Neuronal stem cell (in vitro differentiated cells): Measurements from ENCODE around the gene GOLGA6L2.

Experiments
- DNase-seq: peaks from one replicate; pipeline ENCODE4 v3.0.0-alpha.2; 2013; ENCODE audit warnings: low spot score
- H2AFZ ChIP-seq: one replicate; pipeline ENCODE4 v1.6.1; 2013; ENCODE audit warnings: mild to moderate bottlenecking, low read length, inconsistent platforms
- H2AK5ac ChIP-seq: 2 replicates; pipeline ENCODE4 v1.6.1; 2013; ENCODE audit warnings: low read depth, mild to moderate bottlenecking, inconsistent platforms, low read length, moderate library complexity, mixed read lengths
- H2BK120ac ChIP-seq: 2 replicates; pipeline ENCODE4 v1.6.1; 2013; ENCODE audit warnings: low read depth, mild to moderate bottlenecking, inconsistent platforms, low read length, moderate library complexity, mixed read lengths
- H2BK12ac ChIP-seq: one replicate; pipeline ENCODE4 v1.6.1; 2013; ENCODE audit warnings: low read length, inconsistent platforms
- H2BK15ac ChIP-seq: 2 replicates; pipeline ENCODE4 v1.6.1; 2013; ENCODE audit warnings: mild to moderate bottlenecking, low read length, inconsistent platforms, mixed read lengths
- H2BK5ac ChIP-seq: one replicate; pipeline ENCODE4 v1.6.1; 2013; ENCODE audit warnings: inconsistent platforms, mild to moderate bottlenecking, low read length, moderate library complexity
- H3K14ac ChIP-seq: one replicate; pipeline ENCODE4 v1.6.1; 2013; ENCODE audit warnings: low read length, inconsistent platforms
- H3K18ac ChIP-seq: 2 replicates; pipeline ENCODE4 v1.6.1; 2013; ENCODE audit warnings: low read length, inconsistent platforms
- H3K23ac ChIP-seq: 2 replicates; pipeline ENCODE4 v1.6.1; 2013; ENCODE audit warnings: low read depth, mild to moderate bottlenecking, mixed read lengths, low read length, inconsistent platforms; ENCODE audit not compliant: poor library complexity
- H3K27ac ChIP-seq: replicated peaks from 3 replicates; pipeline ENCODE4 v1.5.1; 2013; ENCODE audit warnings: low read length, inconsistent platforms
- H3K27me3 ChIP-seq, 3 experiments: 2 replicates each; pipeline ENCODE4 v1.6.1; 2013; ENCODE audit warnings: low read length in 3 of 3, mild to moderate bottlenecking in 2 of 3, inconsistent platforms in 1 of 3, low read depth in 1 of 3, mixed read lengths in 1 of 3, moderate library complexity in 1 of 3; ENCODE audit not compliant: control insufficient read depth in 3 of 3, insufficient read depth in 3 of 3
- H3K36me3 ChIP-seq, 2 donors: replicated peaks in 1 of 2; 2 replicates each; pipeline ENCODE4 v1.6.1; 2013; ENCODE audit warnings: low read length in 2 of 2; ENCODE audit not compliant: control insufficient read depth in 2 of 2, insufficient read depth in 2 of 2
- H3K4ac ChIP-seq: 2 replicates; pipeline ENCODE4 v1.6.1; 2013; ENCODE audit warnings: inconsistent platforms, mild to moderate bottlenecking, low read length, moderate library complexity
- H3K4me1 ChIP-seq, 2 donors: 1 replicate in 1 of 2; 2 replicates in 1 of 2; pipeline ENCODE4 v1.6.1; 2013; ENCODE audit warnings: low read length in 2 of 2, low read depth in 1 of 2; ENCODE audit not compliant: control insufficient read depth in 2 of 2, insufficient read depth in 1 of 2
- H3K4me2 ChIP-seq: one replicate; pipeline ENCODE4 v1.6.1; 2013; ENCODE audit warnings: mild to moderate bottlenecking, low read length, inconsistent platforms; ENCODE audit not compliant: insufficient read depth, poor library complexity, severe bottlenecking
- H3K4me3 ChIP-seq, 2 donors: 2 replicates each; pipeline ENCODE4 v1.5.1; 2013; ENCODE audit warnings: low read length in 2 of 2, mild to moderate bottlenecking in 2 of 2, inconsistent platforms in 1 of 2, moderate library complexity in 1 of 2
- H3K79me1 ChIP-seq: one replicate; pipeline ENCODE4 v1.6.1; 2013; ENCODE audit warnings: low read depth, mild to moderate bottlenecking, inconsistent platforms, low read length, moderate library complexity
- H3K9ac ChIP-seq: one replicate; pipeline ENCODE4 v1.6.1; 2013; ENCODE audit warnings: mild to moderate bottlenecking, low read depth, low read length, inconsistent platforms; ENCODE audit not compliant: poor library complexity
- H3K9me3 ChIP-seq, 2 donors: replicated peaks in 1 of 2; 2 replicates each; pipeline versions ENCODE3 to v1.6.1; 2013; ENCODE audit warnings: low read length in 2 of 2, mild to moderate bottlenecking in 2 of 2, inconsistent platforms in 1 of 2, low read depth in 1 of 2, mixed read lengths in 1 of 2, moderate library complexity in 1 of 2; ENCODE audit not compliant: control insufficient read depth in 2 of 2, insufficient read depth in 1 of 2
- H4K8ac ChIP-seq: one replicate; pipeline ENCODE4 v1.6.1; 2013; ENCODE audit warnings: low read depth, mild to moderate bottlenecking, inconsistent platforms, low read length, moderate library complexity
- H4K91ac ChIP-seq: one replicate; pipeline ENCODE4 v1.6.1; 2013; ENCODE audit warnings: low read length, low read depth, mild to moderate bottlenecking, inconsistent platforms; ENCODE audit not compliant: poor library complexity
- WGBS, 2 donors: extraction: QIAGEN DNeasy Blood & Tissue Kit; methylation state at CpG; one replicate each; pipeline ENCODE4 v1.1.7; 2013; ENCODE audit warnings: missing lambda C conversion rate in 2 of 2, mixed read lengths in 1 of 2; ENCODE audit not compliant: insufficient read length in 2 of 2, insufficient replicate concordance in 1 of 2; ENCODE audit errors: extremely low coverage in 2 of 2; 5-methylcytosine and 5-hydroxymethylcytosine counted together

The GOLGA6L2 gene

GRCh38 chr15:23482764-23483489, 35.9 kb upstream of the GOLGA6L2 start:
- Histone ChIP-seq H3K36me3 (no peaks in the 10 kb centered on the region), H4K91ac (no peak overlapping the region), H3K79me1 (no peaks in the 10 kb centered on the region), H3K23ac (no peak overlapping the region), H3K14ac (no peak overlapping the region), H3K27ac (no peak overlapping the region), H2AFZ (no peak overlapping the region), H3K4me1 (peaks cover 0 to 2% of the 10 kb centered on the region in 2 donors), H2BK120ac (no peak overlapping the region), H4K8ac (no peak overlapping the region), H3K4ac (no peak overlapping the region), H2BK5ac (no peak overlapping the region), H3K4me3 (no peak overlapping the region), H3K9ac (no peak overlapping the region), H2AK5ac (no peak overlapping the region), H2BK15ac (no peak overlapping the region), H3K18ac (no peak overlapping the region), H2BK12ac (no peak overlapping the region), H3K27me3 (no peaks in the 10 kb centered on the region), H3K4me2 (no peak overlapping the region), H3K9me3 (peaks cover 0 to 4% of the 10 kb centered on the region in 2 donors)
- DNase-seq, result no peak
- WGBS, 2 donors, result no CpG with 5 or more reads among the region's 3 CpGs

GRCh38 chr15:23482228-23482627, 35.2 kb upstream of the GOLGA6L2 start:
- H3K4me3 ChIP-seq, result no peak overlapping the region
- H2AK5ac ChIP-seq, result no peak overlapping the region
- no peak overlapping the region for H4K91ac ChIP-seq
- H2AFZ ChIP-seq, result no peak overlapping the region
- H2BK12ac ChIP-seq, result no peak overlapping the region
- H3K4me2 ChIP-seq, result no peak overlapping the region
- H3K4me1 ChIP-seq, result peaks cover 0 to 2% of the 10 kb centered on the region in 2 donors
- no peak overlapping the region for H2BK120ac ChIP-seq
- H4K8ac ChIP-seq, result no peak overlapping the region
- DNase-seq, result no peak
- H3K18ac ChIP-seq, result no peak overlapping the region
- no peak overlapping the region for H3K14ac ChIP-seq
- no peak overlapping the region for H3K4ac ChIP-seq
- no peak overlapping the region for H3K9ac ChIP-seq
- H3K27me3 ChIP-seq, result no peaks in the 10 kb centered on the region
- no peaks in the 10 kb centered on the region for H3K36me3 ChIP-seq
- no CpG with 5 or more reads among the region's 1 CpG for WGBS, 2 donors
- no peak overlapping the region for H3K23ac ChIP-seq
- peaks cover 0 to 6% of the 10 kb centered on the region in 2 donors for H3K9me3 ChIP-seq
- no peak overlapping the region for H2BK5ac ChIP-seq
- no peaks in the 10 kb centered on the region for H3K79me1 ChIP-seq
- H3K27ac ChIP-seq, result no peak overlapping the region
- H2BK15ac ChIP-seq, result no peak overlapping the region

GRCh38 chr15:23477920-23478319, 30.9 kb upstream of the GOLGA6L2 start:
- H3K4ac ChIP-seq, result no peak overlapping the region
- H2AK5ac ChIP-seq, result no peak overlapping the region
- no peak overlapping the region for H4K8ac ChIP-seq
- no peak overlapping the region for H4K91ac ChIP-seq
- H3K27ac ChIP-seq, result no peak overlapping the region
- peaks cover 0 to 1% of the 10 kb centered on the region in 2 donors for H3K4me1 ChIP-seq
- H3K18ac ChIP-seq, result no peak overlapping the region
- no peak overlapping the region for H2BK12ac ChIP-seq
- no peak overlapping the region for H3K14ac ChIP-seq
- no peak overlapping the region for H2BK5ac ChIP-seq
- no peak overlapping the region for H3K23ac ChIP-seq
- no peaks in the 10 kb centered on the region for H3K27me3 ChIP-seq
- no peak overlapping the region for H3K4me3 ChIP-seq
- H3K9me3 ChIP-seq, result peaks cover 0 to 6% of the 10 kb centered on the region in 2 donors
- no peak overlapping the region for H3K4me2 ChIP-seq
- H3K36me3 ChIP-seq, result no peaks in the 10 kb centered on the region
- no peak overlapping the region for H2BK120ac ChIP-seq
- H3K79me1 ChIP-seq, result no peaks in the 10 kb centered on the region
- no peak overlapping the region for H2BK15ac ChIP-seq
- DNase-seq, result no peak
- H3K9ac ChIP-seq, result no peak overlapping the region
- WGBS, 2 donors, result no CpG with 5 or more reads among the region's 6 CpGs
- H2AFZ ChIP-seq, result no peak overlapping the region

DNA sequence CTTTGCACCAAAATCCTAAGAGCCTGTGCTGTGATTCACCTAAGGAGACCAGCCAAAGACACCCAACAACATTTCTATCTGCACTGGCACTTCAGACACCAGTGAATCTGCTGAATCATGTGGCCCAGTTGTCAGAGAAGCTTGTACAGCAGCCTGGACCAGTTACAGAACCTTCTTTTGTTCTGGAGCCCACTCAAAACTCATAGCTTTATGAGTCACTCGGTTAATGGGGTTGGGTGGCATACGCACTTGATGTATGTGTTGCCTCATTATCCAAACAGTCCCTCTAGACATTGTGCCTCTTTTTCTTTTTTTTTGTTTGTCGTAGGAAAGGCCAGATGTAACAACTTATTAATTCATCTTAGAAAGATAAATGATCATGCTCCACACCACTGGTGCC, 25.6 kb upstream of the GOLGA6L2 start:
- no peak overlapping the region for H3K4me3 ChIP-seq
- no peak overlapping the region for H3K4ac ChIP-seq
- H3K27me3 ChIP-seq, result no peaks in the 10 kb centered on the region
- H4K91ac ChIP-seq, result no peak overlapping the region
- H2BK12ac ChIP-seq, result no peak overlapping the region
- no peak overlapping the region for H3K23ac ChIP-seq
- H2BK15ac ChIP-seq, result no peak overlapping the region
- no peak overlapping the region for H2AFZ ChIP-seq
- no peak overlapping the region for H4K8ac ChIP-seq
- H3K14ac ChIP-seq, result no peak overlapping the region
- no peak overlapping the region for H2BK120ac ChIP-seq
- H2BK5ac ChIP-seq, result no peak overlapping the region
- H3K4me2 ChIP-seq, result no peak overlapping the region
- WGBS, 2 donors, result no CpG with 5 or more reads among the region's 3 CpGs
- no peak overlapping the region for H3K9ac ChIP-seq
- no peak overlapping the region for H3K18ac ChIP-seq
- H2AK5ac ChIP-seq, result no peak overlapping the region
- H3K79me1 ChIP-seq, result no peaks in the 10 kb centered on the region
- peaks cover 0 to 1% of the 10 kb centered on the region in 2 donors for H3K4me1 ChIP-seq
- DNase-seq, result no peak
- H3K9me3 ChIP-seq, result peaks cover 0 to 4% of the 10 kb centered on the region in 2 donors
- H3K27ac ChIP-seq, result no peak overlapping the region
- H3K36me3 ChIP-seq, result no peaks in the 10 kb centered on the region
